Measurements from ENCODE around the gene TXK.

The TXK gene

DNA sequence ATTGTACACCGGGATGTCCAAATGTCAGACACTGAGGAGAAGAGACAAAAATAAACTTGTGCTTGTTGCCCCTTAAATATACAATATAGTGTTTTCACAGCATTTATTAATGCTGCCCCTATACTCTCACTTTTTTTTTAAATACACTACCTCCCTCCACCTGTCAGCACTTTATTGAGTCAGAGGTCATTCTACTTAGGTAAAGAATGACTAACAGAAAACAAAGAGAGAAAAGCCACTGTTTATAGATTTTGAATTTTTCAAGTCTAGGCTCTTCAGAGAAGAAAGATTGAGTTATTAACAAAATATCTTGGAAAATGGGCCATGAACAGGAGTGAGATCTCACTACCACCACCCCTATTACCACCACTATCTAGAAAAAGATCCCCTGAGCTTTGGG lies 59.4 kb downstream of the TXK start:
- Histone ChIP-seq H3K27me3 (ENCODE audit: insufficient read depth, poor library complexity, severe bottlenecking) (no peaks in the 10 kb centered on the region), H3K27ac (replicated peaks) (no peak overlapping the region), H3K4me3 (replicated peaks; ENCODE audit: insufficient read depth, low read length) (no peak overlapping the region)
- no peak for TF ChIP-seq SPI1 (IDR thresholded peaks at IDR 0.05; ENCODE audit: borderline replicate concordance, low read depth)
- TF ChIP-seq, protein P1, sequence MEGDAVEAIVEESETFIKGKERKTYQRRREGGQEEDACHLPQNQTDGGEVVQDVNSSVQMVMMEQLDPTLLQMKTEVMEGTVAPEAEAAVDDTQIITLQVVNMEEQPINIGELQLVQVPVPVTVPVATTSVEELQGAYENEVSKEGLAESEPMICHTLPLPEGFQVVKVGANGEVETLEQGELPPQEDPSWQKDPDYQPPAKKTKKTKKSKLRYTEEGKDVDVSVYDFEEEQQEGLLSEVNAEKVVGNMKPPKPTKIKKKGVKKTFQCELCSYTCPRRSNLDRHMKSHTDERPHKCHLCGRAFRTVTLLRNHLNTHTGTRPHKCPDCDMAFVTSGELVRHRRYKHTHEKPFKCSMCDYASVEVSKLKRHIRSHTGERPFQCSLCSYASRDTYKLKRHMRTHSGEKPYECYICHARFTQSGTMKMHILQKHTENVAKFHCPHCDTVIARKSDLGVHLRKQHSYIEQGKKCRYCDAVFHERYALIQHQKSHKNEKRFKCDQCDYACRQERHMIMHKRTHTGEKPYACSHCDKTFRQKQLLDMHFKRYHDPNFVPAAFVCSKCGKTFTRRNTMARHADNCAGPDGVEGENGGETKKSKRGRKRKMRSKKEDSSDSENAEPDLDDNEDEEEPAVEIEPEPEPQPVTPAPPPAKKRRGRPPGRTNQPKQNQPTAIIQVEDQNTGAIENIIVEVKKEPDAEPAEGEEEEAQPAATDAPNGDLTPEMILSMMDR (IDR thresholded peaks at IDR 0.05; ENCODE audit: insufficient read depth, low read length), result no peak
- no peak for TF ChIP-seq GABPA (IDR thresholded peaks at IDR 0.05; ENCODE audit: low read depth)
- TF ChIP-seq POLR2AphosphoS5 (IDR thresholded peaks at IDR 0.05; ENCODE audit: low read depth), result no peak
- TF ChIP-seq, protein P2, sequence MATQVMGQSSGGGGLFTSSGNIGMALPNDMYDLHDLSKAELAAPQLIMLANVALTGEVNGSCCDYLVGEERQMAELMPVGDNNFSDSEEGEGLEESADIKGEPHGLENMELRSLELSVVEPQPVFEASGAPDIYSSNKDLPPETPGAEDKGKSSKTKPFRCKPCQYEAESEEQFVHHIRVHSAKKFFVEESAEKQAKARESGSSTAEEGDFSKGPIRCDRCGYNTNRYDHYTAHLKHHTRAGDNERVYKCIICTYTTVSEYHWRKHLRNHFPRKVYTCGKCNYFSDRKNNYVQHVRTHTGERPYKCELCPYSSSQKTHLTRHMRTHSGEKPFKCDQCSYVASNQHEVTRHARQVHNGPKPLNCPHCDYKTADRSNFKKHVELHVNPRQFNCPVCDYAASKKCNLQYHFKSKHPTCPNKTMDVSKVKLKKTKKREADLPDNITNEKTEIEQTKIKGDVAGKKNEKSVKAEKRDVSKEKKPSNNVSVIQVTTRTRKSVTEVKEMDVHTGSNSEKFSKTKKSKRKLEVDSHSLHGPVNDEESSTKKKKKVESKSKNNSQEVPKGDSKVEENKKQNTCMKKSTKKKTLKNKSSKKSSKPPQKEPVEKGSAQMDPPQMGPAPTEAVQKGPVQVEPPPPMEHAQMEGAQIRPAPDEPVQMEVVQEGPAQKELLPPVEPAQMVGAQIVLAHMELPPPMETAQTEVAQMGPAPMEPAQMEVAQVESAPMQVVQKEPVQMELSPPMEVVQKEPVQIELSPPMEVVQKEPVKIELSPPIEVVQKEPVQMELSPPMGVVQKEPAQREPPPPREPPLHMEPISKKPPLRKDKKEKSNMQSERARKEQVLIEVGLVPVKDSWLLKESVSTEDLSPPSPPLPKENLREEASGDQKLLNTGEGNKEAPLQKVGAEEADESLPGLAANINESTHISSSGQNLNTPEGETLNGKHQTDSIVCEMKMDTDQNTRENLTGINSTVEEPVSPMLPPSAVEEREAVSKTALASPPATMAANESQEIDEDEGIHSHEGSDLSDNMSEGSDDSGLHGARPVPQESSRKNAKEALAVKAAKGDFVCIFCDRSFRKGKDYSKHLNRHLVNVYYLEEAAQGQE (IDR thresholded peaks at IDR 0.05; ENCODE audit: insufficient replicate concordance, low read depth), result no peak
- DNase-seq (ENCODE audit: low read depth in 1 of 2, low spot score in 1 of 2), result no peak

DNA sequence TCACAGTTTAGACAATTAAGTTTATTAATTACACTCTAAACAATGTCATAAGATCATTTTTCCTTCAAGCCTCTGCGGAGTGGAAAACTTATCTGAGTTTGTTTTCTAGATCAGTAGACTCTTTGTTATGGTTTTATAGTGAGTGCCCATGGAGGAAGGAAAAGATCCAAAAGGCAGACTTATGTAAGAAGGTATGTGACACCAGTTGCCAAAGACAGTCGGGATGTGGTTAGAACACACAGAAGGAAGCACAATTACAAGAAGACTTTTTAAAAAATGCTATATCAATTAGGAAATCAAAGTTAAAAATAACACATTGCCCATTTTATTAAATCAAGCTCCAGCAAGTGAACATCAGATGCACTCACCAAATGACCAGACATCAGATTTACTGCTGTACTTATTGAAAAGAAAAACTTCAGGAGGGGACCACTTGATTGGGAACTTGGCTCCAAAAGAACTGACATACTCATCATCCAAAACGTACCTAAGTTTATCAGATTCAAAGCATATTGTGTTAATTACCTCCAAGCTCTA lies 60.4 kb downstream of the TXK start:
- peak in 1 of 2 experiments; percentile 51 for DNase-seq (ENCODE audit: low read depth in 1 of 2, low spot score in 1 of 2)
- no peak overlapping the region for H3K4me3 ChIP-seq (replicated peaks; ENCODE audit: insufficient read depth, low read length)
- peak overlapping the region; percentile 15; the same call in 1 of the 2 replicates for H3K27ac ChIP-seq (replicated peaks)
- no peaks in the 10 kb centered on the region for H3K27me3 ChIP-seq (ENCODE audit: insufficient read depth, poor library complexity, severe bottlenecking)
- no peak for TF ChIP-seq SPI1 (IDR thresholded peaks at IDR 0.05; ENCODE audit: borderline replicate concordance, low read depth)
- TF ChIP-seq, protein P1 (IDR thresholded peaks at IDR 0.05; ENCODE audit: insufficient read depth, low read length), result no peak
- TF ChIP-seq POLR2AphosphoS5 (IDR thresholded peaks at IDR 0.05; ENCODE audit: low read depth), result no peak
- TF ChIP-seq GABPA (IDR thresholded peaks at IDR 0.05; ENCODE audit: low read depth), result no peak

DNA sequence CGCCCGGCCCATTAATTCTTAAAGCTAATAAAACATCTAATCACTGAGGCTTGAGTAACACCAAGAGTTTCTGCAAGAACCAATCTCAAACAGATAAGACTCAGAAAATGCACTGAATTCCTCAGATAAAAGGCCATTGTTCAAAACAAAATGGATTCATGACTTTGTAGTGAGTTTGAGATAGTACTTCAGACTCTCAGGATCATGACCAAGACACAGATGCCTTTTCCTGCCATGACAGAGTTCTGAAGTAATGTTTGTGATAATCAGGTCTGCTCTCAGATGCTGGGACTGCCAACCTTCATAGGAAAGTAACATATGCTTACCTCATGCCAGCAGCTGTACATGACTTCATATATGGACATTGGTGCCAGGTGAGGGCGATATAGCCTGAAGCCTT lies 62.9 kb downstream of the TXK start:
- H3K27me3 ChIP-seq (ENCODE audit: insufficient read depth, poor library complexity, severe bottlenecking), result no peaks in the 10 kb centered on the region
- DNase-seq (ENCODE audit: low read depth in 1 of 2, low spot score in 1 of 2), result no peak
- H3K4me3 ChIP-seq (replicated peaks; ENCODE audit: insufficient read depth, low read length), result no peak overlapping the region
- TF ChIP-seq, protein P1 (IDR thresholded peaks at IDR 0.05; ENCODE audit: insufficient read depth, low read length), result no peak
- TF ChIP-seq, protein P2 (IDR thresholded peaks at IDR 0.05; ENCODE audit: insufficient replicate concordance, low read depth), result no peak
- TF ChIP-seq SPI1 (IDR thresholded peaks at IDR 0.05; ENCODE audit: borderline replicate concordance, low read depth), result no peak
- TF ChIP-seq GABPA (IDR thresholded peaks at IDR 0.05; ENCODE audit: low read depth), result no peak
- TF ChIP-seq POLR2AphosphoS5 (IDR thresholded peaks at IDR 0.05; ENCODE audit: low read depth), result no peak
- no peak overlapping the region for H3K27ac ChIP-seq (replicated peaks)

DNA sequence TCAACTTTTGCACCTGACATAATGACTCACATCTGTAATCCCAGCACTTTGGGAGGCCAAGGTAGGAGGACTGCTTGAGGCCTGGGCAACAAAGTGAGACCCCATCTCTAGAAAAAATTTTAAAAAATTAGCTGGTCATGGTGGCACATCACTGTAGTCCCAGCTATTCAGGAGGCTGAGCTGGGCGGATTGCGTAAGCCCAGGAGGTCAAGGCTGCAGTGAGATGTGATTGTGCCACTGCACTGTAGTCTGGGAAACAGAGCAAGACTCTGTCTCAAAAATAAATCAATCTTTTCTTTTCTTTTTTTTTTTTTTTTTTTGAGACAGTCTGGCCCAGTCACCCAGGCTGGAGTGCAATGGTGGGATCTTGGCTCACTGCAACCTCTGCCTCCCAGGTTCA lies 65.0 kb downstream of the TXK start:
- no peak overlapping the region for H3K4me3 ChIP-seq (replicated peaks; ENCODE audit: insufficient read depth, low read length)

More for the DNA sequence above, 65.0 kb downstream of the TXK start:
- H3K27me3 ChIP-seq (ENCODE audit: insufficient read depth, poor library complexity, severe bottlenecking), result no peaks in the 10 kb centered on the region
- no peak overlapping the region for H3K27ac ChIP-seq (replicated peaks)
- TF ChIP-seq SPI1 (IDR thresholded peaks at IDR 0.05; ENCODE audit: borderline replicate concordance, low read depth) (no peak), GABPA (IDR thresholded peaks at IDR 0.05; ENCODE audit: low read depth) (no peak), POLR2AphosphoS5 (IDR thresholded peaks at IDR 0.05; ENCODE audit: low read depth) (no peak)
- TF ChIP-seq, protein P2 (IDR thresholded peaks at IDR 0.05; ENCODE audit: insufficient replicate concordance, low read depth), result no peak
- TF ChIP-seq, protein P1 (IDR thresholded peaks at IDR 0.05; ENCODE audit: insufficient read depth, low read length), result no peak
- DNase-seq (ENCODE audit: low read depth in 1 of 2, low spot score in 1 of 2), result no peak
